ENCODE results near the gene LHFPL3.

DNA sequence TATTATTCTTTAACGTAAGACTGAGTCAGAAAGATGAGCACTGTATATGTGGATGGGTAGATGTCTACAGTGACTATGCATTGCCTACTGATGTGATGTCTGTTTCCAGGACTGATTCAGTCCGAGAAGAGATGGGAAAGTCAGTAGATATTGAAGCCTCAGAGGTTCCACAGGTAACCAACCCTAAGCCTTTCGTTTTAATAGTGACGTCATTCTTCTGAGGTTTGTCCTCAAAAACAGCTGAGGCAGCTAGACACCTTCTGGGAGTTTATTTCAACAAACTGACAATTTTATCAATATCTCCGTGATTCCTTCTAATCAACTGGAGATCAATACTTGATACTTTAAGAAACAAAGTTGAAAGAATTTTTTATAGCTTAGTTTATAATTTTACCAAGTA lies 171.6 kb downstream of the LHFPL3 start:
- TF ChIP-seq EZH2 (IDR thresholded peaks at IDR 0.05; ENCODE audit: borderline replicate concordance, low read depth, low read length, severe bottlenecking), result no peak
- TF ChIP-seq CTCF (IDR thresholded peaks at IDR 0.05; ENCODE audit: borderline replicate concordance, extremely low read depth, low read length, poor library complexity, severe bottlenecking), result no peak
